ENCODE measurements around the gene CPT2.

CPT2 gene

GRCh38 chr1:53155945-53156344 lies 40.7 kb upstream of the CPT2 start:
- ChIA-PET POLR2A (no interaction called here), CTCF (interaction anchor here (1.4 kb wide), 1 partner anchor 26 kb away, joined by 4 read pairs; no protein-coding TSS in a partner anchor)
- no peak for TF ChIP-seq CTCF (IDR thresholded peaks at IDR 0.05; ENCODE audit: control extremely low read depth, extremely low read depth, low read depth, missing control alignments)
- DNase-seq (ENCODE audit: extremely low spot score) = no peak

- POLR2A ChIA-PET = no interaction called here
- DNase-seq (ENCODE audit: extremely low spot score) = no peak
- no peak for TF ChIP-seq CTCF (IDR thresholded peaks at IDR 0.05; ENCODE audit: control extremely low read depth, extremely low read depth, low read depth, missing control alignments)
- CTCF ChIA-PET = no interaction called here
These were observed 39.8 kb upstream of the CPT2 start for GRCh38 chr1:53156783-53157182.

- CTCF ChIA-PET = interaction anchor here (0.9 kb wide), 1 partner anchor 23 kb away, joined by 4 read pairs; no protein-coding TSS in a partner anchor
These were observed 37.7 kb upstream of the CPT2 start for GRCh38 chr1:53158900-53159299.

GRCh38 chr1:53160924-53161378 lies 35.7 kb upstream of the CPT2 start:
- no peak for TF ChIP-seq CTCF (IDR thresholded peaks at IDR 0.05; ENCODE audit: control extremely low read depth, extremely low read depth, low read depth, missing control alignments)
- no peak for DNase-seq (ENCODE audit: extremely low spot score)
- ChIA-PET CTCF (interaction anchor here (1.0 to 1.3 kb wide), 2 partner anchors 22 to 25 kb away, joined by 3 read pairs; no protein-coding TSS in a partner anchor), POLR2A (no interaction called here)

More at GRCh38 chr1:53158900-53159299, 37.7 kb upstream of the CPT2 start:
- TF ChIP-seq CTCF (IDR thresholded peaks at IDR 0.05; ENCODE audit: control extremely low read depth, extremely low read depth, low read depth, missing control alignments) = no peak
- no peak for DNase-seq (ENCODE audit: extremely low spot score)
- POLR2A ChIA-PET = no interaction called here

GRCh38 chr1:53162621-53163020 lies 34.0 kb upstream of the CPT2 start:
- ChIA-PET CTCF (no interaction called here), POLR2A (no interaction called here)
- TF ChIP-seq CTCF (IDR thresholded peaks at IDR 0.05; ENCODE audit: control extremely low read depth, extremely low read depth, low read depth, missing control alignments) = no peak
- DNase-seq (ENCODE audit: extremely low spot score) = no peak

- DNase-seq (ENCODE audit: extremely low spot score) = no peak
- TF ChIP-seq CTCF (IDR thresholded peaks at IDR 0.05; ENCODE audit: control extremely low read depth, extremely low read depth, low read depth, missing control alignments) = no peak
- CTCF ChIA-PET = interaction anchor here (1.5 kb wide), 1 partner anchor 10 kb away, joined by 3 read pairs; no protein-coding TSS in a partner anchor
- POLR2A ChIA-PET = no interaction called here
These were observed 33.3 kb upstream of the CPT2 start for GRCh38 chr1:53163291-53163768.
